H9 (cell line): Measurements from ENCODE around the gene DPYD. TPM values are rescaled to one million over a fixed set of nuclear protein-coding genes. Genes with fewer than 3 reads are reported as not detected.

Experiments
- DNase-seq: peaks from one replicate; pipeline ENCODE4 v3.0.0-alpha.2; 2017
- H2AFZ ChIP-seq: one replicate; pipeline ENCODE4 v1.6.1; 2013; ENCODE audit warnings: mild to moderate bottlenecking, low read length, control low read depth, moderate library complexity
- H2AK5ac ChIP-seq: 2 replicates; pipeline ENCODE4 v1.6.1; 2013; ENCODE audit warnings: low read length, control low read depth, mixed read lengths; ENCODE audit not compliant: insufficient read length
- H2BK120ac ChIP-seq: one replicate; pipeline ENCODE4 v1.6.1; 2013; ENCODE audit warnings: low read depth, mild to moderate bottlenecking, low read length, control low read depth, inconsistent platforms; ENCODE audit not compliant: poor library complexity, severe bottlenecking
- H2BK12ac ChIP-seq: 2 replicates; pipeline ENCODE4 v1.6.1; 2013; ENCODE audit warnings: low read length, control low read depth, mixed read lengths, low read depth; ENCODE audit not compliant: insufficient read length
- H2BK15ac ChIP-seq: 2 replicates; pipeline ENCODE4 v1.6.1; 2013; ENCODE audit warnings: low read depth, low read length, control low read depth
- H2BK20ac ChIP-seq: one replicate; pipeline ENCODE4 v1.6.1; 2013; ENCODE audit warnings: low read depth, mild to moderate bottlenecking, low read length, control low read depth, inconsistent platforms; ENCODE audit not compliant: poor library complexity, severe bottlenecking
- H2BK5ac ChIP-seq: 2 replicates; pipeline ENCODE4 v1.6.1; 2013; ENCODE audit warnings: low read length, control low read depth, mixed read lengths; ENCODE audit not compliant: insufficient read length
- H3K14ac ChIP-seq: 2 replicates; pipeline ENCODE4 v1.6.1; 2013; ENCODE audit warnings: low read length, control low read depth; ENCODE audit not compliant: insufficient read depth
- H3K18ac ChIP-seq: 2 replicates; pipeline ENCODE4 v1.6.1; 2013; ENCODE audit warnings: low read depth, mild to moderate bottlenecking, mixed read lengths, low read length, control low read depth; ENCODE audit not compliant: insufficient read length
- H3K23ac ChIP-seq: 2 replicates; pipeline ENCODE4 v1.6.1; 2013; ENCODE audit warnings: low read length, control low read depth, mixed read lengths, low read depth; ENCODE audit not compliant: insufficient read length
- H3K23me2 ChIP-seq: 2 replicates; pipeline ENCODE4 v1.6.1; 2013; ENCODE audit warnings: low read depth, mild to moderate bottlenecking, mixed read lengths, low read length, control low read depth; ENCODE audit not compliant: insufficient read length, poor library complexity, severe bottlenecking
- H3K27ac ChIP-seq: 2 replicates; pipeline ENCODE4 v1.5.1; 2013; ENCODE audit warnings: low read length, control low read depth, mixed read lengths, low read depth; ENCODE audit not compliant: insufficient read length
- H3K27me3 ChIP-seq: 2 replicates; pipeline ENCODE4 v1.6.1; 2013; ENCODE audit warnings: low read length, control low read depth, inconsistent platforms; ENCODE audit not compliant: insufficient read depth
- H3K4ac ChIP-seq: 2 replicates; pipeline ENCODE4 v1.6.1; 2013; ENCODE audit warnings: low read depth, mild to moderate bottlenecking, control low read depth, inconsistent platforms, low read length, moderate library complexity
- H3K4me1 ChIP-seq: 2 replicates; pipeline ENCODE4 v1.6.1; 2013; ENCODE audit warnings: low read length, control low read depth, inconsistent platforms; ENCODE audit not compliant: insufficient read depth
- H3K4me2 ChIP-seq: 2 replicates; pipeline ENCODE4 v1.6.1; 2013; ENCODE audit warnings: low read length, control low read depth, mixed read lengths; ENCODE audit not compliant: insufficient read length, insufficient read depth
- H3K56ac ChIP-seq: 2 replicates; pipeline ENCODE4 v1.6.1; 2013; ENCODE audit warnings: low read depth, mild to moderate bottlenecking, mixed read lengths, low read length, control low read depth; ENCODE audit not compliant: insufficient read length
- H3K79me1 ChIP-seq: 2 replicates; pipeline ENCODE4 v1.6.1; 2013; ENCODE audit warnings: low read depth, mild to moderate bottlenecking, moderate library complexity, low read length, control low read depth, inconsistent platforms; ENCODE audit not compliant: insufficient read depth, poor library complexity, severe bottlenecking
- H3K79me2 ChIP-seq: 2 replicates; pipeline ENCODE4 v1.6.1; 2013; ENCODE audit warnings: low read length, control low read depth, inconsistent platforms; ENCODE audit not compliant: insufficient read depth
- H3K9ac ChIP-seq: 2 replicates; pipeline ENCODE4 v1.6.1; 2013; ENCODE audit warnings: low read length, control low read depth, mixed read lengths; ENCODE audit not compliant: insufficient read length; ENCODE audit errors: extremely low read depth
- H3K9me3 ChIP-seq: one replicate; pipeline ENCODE4 v1.6.1; 2013; ENCODE audit warnings: low read depth, low read length, inconsistent platforms; ENCODE audit not compliant: control insufficient read depth
- H3T11ph ChIP-seq: one replicate; pipeline ENCODE4 v1.6.1; 2013; ENCODE audit warnings: mild to moderate bottlenecking, low read length, control low read depth, inconsistent platforms
- H4K20me1 ChIP-seq: one replicate; pipeline ENCODE4 v1.6.1; 2013; ENCODE audit not compliant: control insufficient read depth, insufficient read length, insufficient read depth
- H4K5ac ChIP-seq: 2 replicates; pipeline ENCODE4 v1.6.1; 2013; ENCODE audit warnings: low read depth, mild to moderate bottlenecking, mixed read lengths, low read length, control low read depth; ENCODE audit not compliant: insufficient read length
- H4K8ac ChIP-seq: replicated peaks from 2 replicates; pipeline ENCODE4 v1.6.1; 2013; ENCODE audit warnings: low read length, control low read depth, mixed read lengths, low read depth; ENCODE audit not compliant: insufficient read length
- H4K91ac ChIP-seq: 2 replicates; pipeline ENCODE4 v1.6.1; 2013; ENCODE audit warnings: low read depth, mild to moderate bottlenecking, moderate library complexity, mixed read lengths, low read length, control low read depth; ENCODE audit not compliant: insufficient read length
- H3K27ac Mint-ChIP-seq, 3 experiments: 2 replicates in 2 of 3; 3 replicates in 1 of 3; pipeline ENCODE4 v1.8.0; 2020 to 2021; ENCODE audit warnings: mixed read lengths in 3 of 3, mild to moderate bottlenecking in 1 of 3, moderate library complexity in 1 of 3
- H3K27me3 Mint-ChIP-seq: 2 replicates; pipeline ENCODE4 v1.8.0; 2021; ENCODE audit warnings: low read depth, mild to moderate bottlenecking, moderate library complexity, mixed read lengths
- H3K36me3 Mint-ChIP-seq, 3 experiments: 2 replicates in 2 of 3; 3 replicates in 1 of 3; pipeline ENCODE4 v1.8.0; 2020 to 2021; ENCODE audit warnings: low read depth in 3 of 3, mixed read lengths in 3 of 3; ENCODE audit not compliant: insufficient read depth in 1 of 3
- H3K4me1 Mint-ChIP-seq, 2 experiments: 2 replicates each; pipeline ENCODE4 v1.8.0; 2020; ENCODE audit warnings: mixed read lengths in 2 of 2
- H3K4me3 Mint-ChIP-seq, 2 experiments: 2 replicates in 1 of 2; 3 replicates in 1 of 2; pipeline ENCODE4 v1.8.0; 2020 to 2021; ENCODE audit warnings: mild to moderate bottlenecking in 2 of 2, mixed read lengths in 2 of 2, moderate library complexity in 1 of 2
- H3K9me3 Mint-ChIP-seq, 2 experiments: 2 replicates in 1 of 2; 3 replicates in 1 of 2; pipeline ENCODE4 v1.8.0; 2020; ENCODE audit warnings: mild to moderate bottlenecking in 2 of 2, mixed read lengths in 2 of 2, moderate library complexity in 1 of 2
- WGBS: extraction: QIAGEN DNeasy Blood & Tissue Kit; methylation state at CpG from one replicate; pipeline ENCODE4 v1.1.7; 2013; ENCODE audit warnings: missing lambda C conversion rate, low lambda C conversion rate, mixed read lengths; ENCODE audit not compliant: insufficient read length; ENCODE audit errors: extremely low coverage; 5-methylcytosine and 5-hydroxymethylcytosine counted together
- total RNA-seq: library from RNA; stranded (reverse); gene quantifications from 2 replicates; pipeline ENCODE4 v1.2.1, GENCODE V29; 2021
- TF ChIP-seq, protein P1 (sequence below): fragments of 200-600 bp; sonication (generic); conservative IDR thresholded peaks from 3 replicates; pipeline ENCODE4 v1.8.0; 2021; ENCODE audit warnings: antibody characterized with exemption, mild to moderate bottlenecking

The DPYD gene
- total RNA-seq, 1 experiment from 2014 or later: 0.37 TPM

DNA sequence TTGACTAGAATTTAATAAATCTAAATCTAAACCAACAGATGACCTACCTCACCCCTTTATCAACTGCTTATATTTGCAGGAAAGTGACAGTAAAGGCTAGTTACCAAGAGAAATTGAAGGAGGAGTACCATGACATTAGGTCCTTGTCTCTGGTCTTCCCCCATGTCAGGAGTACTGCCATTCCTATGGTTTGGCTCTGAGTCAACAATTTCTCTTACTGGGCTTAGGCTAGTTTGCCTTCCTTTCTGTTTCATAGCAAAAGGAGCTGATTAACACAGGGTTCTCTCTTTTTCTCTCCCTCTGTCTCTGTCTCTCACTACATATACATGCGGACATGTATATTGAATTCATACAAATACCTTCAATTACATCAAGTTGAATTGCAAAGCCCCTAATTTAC lies 579.9 kb downstream of the DPYD start:
- H4K8ac ChIP-seq: no peak overlapping the region
- no peaks in the 10 kb centered on the region for H3K4me1 Mint-ChIP-seq
- no peak overlapping the region for H4K91ac ChIP-seq
- H3K9ac ChIP-seq: no peak overlapping the region
- no peak overlapping the region for H3K4me3 Mint-ChIP-seq
- H3K79me1 ChIP-seq: no peaks in the 10 kb centered on the region
- H3K27me3 ChIP-seq: no peaks in the 10 kb centered on the region
- no peak overlapping the region for H2AFZ ChIP-seq
- no peak overlapping the region for H2BK12ac ChIP-seq
- H3K9me3 Mint-ChIP-seq: no peaks in the 10 kb centered on the region
- no peak overlapping the region for H3K4me2 ChIP-seq
- H2BK120ac ChIP-seq: no peak overlapping the region
- no peak overlapping the region for H3K14ac ChIP-seq
- no peak overlapping the region for H3K27ac Mint-ChIP-seq
- no peaks in the 10 kb centered on the region for H4K20me1 ChIP-seq
- H2BK15ac ChIP-seq: no peak overlapping the region
- no peaks in the 10 kb centered on the region for H3K4me1 ChIP-seq
- H3K23me2 ChIP-seq: no peaks in the 10 kb centered on the region
- H3T11ph ChIP-seq: no peak overlapping the region
- no peak overlapping the region for H4K5ac ChIP-seq
- H3K27ac ChIP-seq: no peak overlapping the region
- TF ChIP-seq, protein P1, sequence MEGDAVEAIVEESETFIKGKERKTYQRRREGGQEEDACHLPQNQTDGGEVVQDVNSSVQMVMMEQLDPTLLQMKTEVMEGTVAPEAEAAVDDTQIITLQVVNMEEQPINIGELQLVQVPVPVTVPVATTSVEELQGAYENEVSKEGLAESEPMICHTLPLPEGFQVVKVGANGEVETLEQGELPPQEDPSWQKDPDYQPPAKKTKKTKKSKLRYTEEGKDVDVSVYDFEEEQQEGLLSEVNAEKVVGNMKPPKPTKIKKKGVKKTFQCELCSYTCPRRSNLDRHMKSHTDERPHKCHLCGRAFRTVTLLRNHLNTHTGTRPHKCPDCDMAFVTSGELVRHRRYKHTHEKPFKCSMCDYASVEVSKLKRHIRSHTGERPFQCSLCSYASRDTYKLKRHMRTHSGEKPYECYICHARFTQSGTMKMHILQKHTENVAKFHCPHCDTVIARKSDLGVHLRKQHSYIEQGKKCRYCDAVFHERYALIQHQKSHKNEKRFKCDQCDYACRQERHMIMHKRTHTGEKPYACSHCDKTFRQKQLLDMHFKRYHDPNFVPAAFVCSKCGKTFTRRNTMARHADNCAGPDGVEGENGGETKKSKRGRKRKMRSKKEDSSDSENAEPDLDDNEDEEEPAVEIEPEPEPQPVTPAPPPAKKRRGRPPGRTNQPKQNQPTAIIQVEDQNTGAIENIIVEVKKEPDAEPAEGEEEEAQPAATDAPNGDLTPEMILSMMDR: no peak
- H3K9me3 ChIP-seq: no peaks in the 10 kb centered on the region
- no CpG with 5 or more reads among the region's 1 CpG for WGBS
- H3K23ac ChIP-seq: no peak overlapping the region
- H3K36me3 Mint-ChIP-seq: no peaks in the 10 kb centered on the region
- no peak overlapping the region for H2AK5ac ChIP-seq
- H2BK5ac ChIP-seq: no peak overlapping the region
- no peak overlapping the region for H3K56ac ChIP-seq
- no peak for DNase-seq
- H3K27me3 Mint-ChIP-seq: no peaks in the 10 kb centered on the region
- no peak overlapping the region for H2BK20ac ChIP-seq
- H3K18ac ChIP-seq: no peak overlapping the region
- no peaks in the 10 kb centered on the region for H3K79me2 ChIP-seq
- H3K4ac ChIP-seq: no peak overlapping the region
